GM23338 (cell line): Measurements from ENCODE around the gene NCAPH2. TPM values are rescaled to one million over a fixed set of nuclear protein-coding genes. Genes with fewer than 3 reads are reported as not detected.

Experiments used
- ATAC-seq: fragments of 200-7000 bp; cut with Tn5 transposase; 3 replicates; pipeline ENCODE4 v1.9.1; 2020
- DNase-seq: peaks from one replicate; pipeline ENCODE4 v3.0.0-alpha.2; 2015; ENCODE audit warnings: low spot score
- H2AFZ ChIP-seq: fragments of 200-600 bp; sonication (generic); 2 replicates; pipeline ENCODE4 v1.8.0; 2016; ENCODE audit warnings: antibody characterized with exemption, mild to moderate bottlenecking, moderate library complexity
- H3F3A ChIP-seq: fragments of 200-600 bp; sonication (generic); replicated peaks from 2 replicates; pipeline ENCODE4 v1.8.0; 2017; ENCODE audit warnings: antibody characterized with exemption, mixed run types, low read depth
- H3K27ac ChIP-seq: fragments of 200-600 bp; sonication (generic); 2 replicates; pipeline ENCODE4 v1.6.1; 2016; ENCODE audit warnings: low read depth
- H3K27me3 ChIP-seq: fragments of 200-600 bp; sonication (generic); 2 replicates; pipeline ENCODE4 v1.8.0; 2016; ENCODE audit warnings: mild to moderate bottlenecking, mixed run types, moderate library complexity; ENCODE audit not compliant: insufficient read depth
- H3K36me3 ChIP-seq: fragments of 200-600 bp; sonication (generic); 2 replicates; pipeline ENCODE4 v1.8.0; 2016; ENCODE audit warnings: mild to moderate bottlenecking; ENCODE audit not compliant: insufficient read depth
- H3K4me1 ChIP-seq: fragments of 200-600 bp; sonication (generic); 2 replicates; pipeline ENCODE4 v1.8.0; 2016; ENCODE audit warnings: mild to moderate bottlenecking, moderate library complexity; ENCODE audit not compliant: insufficient read depth
- H3K4me2 ChIP-seq: fragments of 200-600 bp; sonication (generic); 2 replicates; pipeline ENCODE4 v1.7.1; 2017; ENCODE audit warnings: mixed run types
- H3K4me3 ChIP-seq: fragments of 200-600 bp; sonication (generic); 2 replicates; pipeline ENCODE4 v1.6.1; 2016; ENCODE audit warnings: mixed run types
- H3K79me2 ChIP-seq: fragments of 200-600 bp; sonication (generic); replicated peaks from 2 replicates; pipeline ENCODE4 v1.8.0; 2017; ENCODE audit warnings: mild to moderate bottlenecking; ENCODE audit not compliant: insufficient read depth
- H3K9me2 ChIP-seq: fragments of 200-600 bp; sonication (generic); 2 replicates; pipeline ENCODE4 v1.8.0; 2017; ENCODE audit not compliant: insufficient read depth
- H4K20me1 ChIP-seq: fragments of 200-600 bp; sonication (generic); replicated peaks from 2 replicates; pipeline ENCODE4 v1.8.0; 2017; ENCODE audit warnings: mild to moderate bottlenecking; ENCODE audit not compliant: insufficient read depth
- H3K27ac Mint-ChIP-seq: 2 replicates; pipeline ENCODE4 v1.8.0; 2020; ENCODE audit warnings: inconsistent platforms, mild to moderate bottlenecking, moderate library complexity, mixed read lengths
- H3K27me3 Mint-ChIP-seq: 3 replicates; pipeline ENCODE4 v1.8.0; 2022; ENCODE audit warnings: low read depth, mild to moderate bottlenecking, moderate library complexity, mixed read lengths, inconsistent platforms; ENCODE audit not compliant: insufficient read depth, poor library complexity
- H3K36me3 Mint-ChIP-seq: 3 replicates; pipeline ENCODE4 v1.8.0; 2021; ENCODE audit warnings: low read depth, mild to moderate bottlenecking, inconsistent platforms, moderate library complexity, mixed read lengths
- H3K4me1 Mint-ChIP-seq: 3 replicates; pipeline ENCODE4 v1.8.0; 2020; ENCODE audit warnings: mild to moderate bottlenecking, inconsistent platforms, mixed read lengths
- H3K4me3 Mint-ChIP-seq: 3 replicates; pipeline ENCODE4 v1.8.0; 2021; ENCODE audit warnings: moderate library complexity, mild to moderate bottlenecking, inconsistent platforms, mixed read lengths
- H3K9me3 Mint-ChIP-seq: 3 replicates; pipeline ENCODE4 v1.8.0; 2020; ENCODE audit warnings: moderate library complexity, mild to moderate bottlenecking, inconsistent platforms, mixed read lengths
- CREB1 ChIP-seq: fragments of 250-450 bp; sonication (Bioruptor Pico); IDR thresholded peaks from 2 replicates; pipeline ENCODE4 v1.5.0; 2020; ENCODE audit warnings: low read depth, mild to moderate bottlenecking, moderate library complexity
- ETS1 ChIP-seq: IDR thresholded peaks from 2 replicates; pipeline ENCODE4 v1.6.1; 2016; ENCODE audit warnings: antibody characterized with exemption
- EZH2 ChIP-seq: fragments of 200-600 bp; sonication (generic); IDR thresholded peaks from one replicate; pipeline ENCODE4 v1.8.0; 2017; ENCODE audit warnings: antibody characterized with exemption, mild to moderate bottlenecking, low read depth; ENCODE audit not compliant: unreplicated experiment
- EZH2phosphoT487 ChIP-seq: fragments of 200-600 bp; sonication (generic); IDR thresholded peaks from one replicate; pipeline ENCODE4 v1.8.1; 2018; ENCODE audit warnings: antibody characterized with exemption; ENCODE audit not compliant: unreplicated experiment
- NANOG ChIP-seq: IDR thresholded peaks from 2 replicates; pipeline ENCODE4 v1.6.1; 2016; ENCODE audit warnings: antibody characterized with exemption, borderline replicate concordance
- POLR2AphosphoS5 ChIP-seq: IDR thresholded peaks from 2 replicates; pipeline ENCODE4 v1.6.1; 2016; ENCODE audit warnings: antibody characterized with exemption, low read depth
- STAT1 ChIP-seq: IDR thresholded peaks from one replicate; pipeline ENCODE4 v1.6.1; 2016; ENCODE audit warnings: antibody characterized with exemption; ENCODE audit not compliant: unreplicated experiment
- ZNF114 ChIP-seq: fragments of 250-450 bp; sonication (Bioruptor Pico); IDR thresholded peaks from 2 replicates; pipeline ENCODE4 v1.5.0; 2020; ENCODE audit warnings: mild to moderate bottlenecking, moderate library complexity
- ZNF331 ChIP-seq: fragments of 250-450 bp; sonication (Bioruptor Pico); IDR thresholded peaks from 2 replicates; pipeline ENCODE4 v1.5.0; 2020; ENCODE audit warnings: low read depth, mild to moderate bottlenecking, moderate library complexity
- ZNF462 ChIP-seq: fragments of 250-450 bp; sonication (Bioruptor Pico); IDR thresholded peaks from 2 replicates; pipeline ENCODE4 v1.5.0; 2020; ENCODE audit warnings: mild to moderate bottlenecking, moderate library complexity
- polyA plus RNA-seq: library from polyadenylated mRNA; unstranded; fragments of >200 nt; fragmentation: Nextera tagmentation; extraction: Ambion mirVana; gene quantifications from 2 replicates; pipeline ENCODE4 v1.2.1, GENCODE V29; 2016
- total RNA-seq: library from RNA; depleted of rRNA; stranded (reverse); fragments of >200 nt; shearing (Covaris generic); gene quantifications from 2 replicates; pipeline ENCODE4 v1.2.3, GENCODE V29; 2014
- TF ChIP-seq, protein P1 (sequence below), 2 experiments: fragments of 200-600 bp in 1 of 2; sonication (generic) in 1 of 2; conservative IDR thresholded peaks; 2 replicates each; pipeline versions ENCODE4 v1.5.1 to v1.6.1; 2016 to 2017; ENCODE audit warnings: antibody characterized with exemption in 2 of 2, low read depth in 2 of 2, mild to moderate bottlenecking in 2 of 2, moderate library complexity in 1 of 2

NCAPH2 gene
- total and polyA plus RNA-seq, 2 experiments from 2014 or later, result 52.2 to 76.1 TPM

- no peaks in the 10 kb centered on the region for H3K9me2 ChIP-seq
- H3K36me3 Mint-ChIP-seq, result peaks cover 13% of the 10 kb centered on the region
- H4K20me1 ChIP-seq, result peaks cover 17% of the 10 kb centered on the region; the same call in 1 of the 2 replicates
- no peaks in the 10 kb centered on the region; the same call in 2 of the 3 replicates for H3K9me3 Mint-ChIP-seq
- no peaks in the 10 kb centered on the region for H3K4me1 ChIP-seq
- DNase-seq, result no peak
- no peak overlapping the region for H2AFZ ChIP-seq
- H3F3A ChIP-seq, result no peaks in the 10 kb centered on the region
- H3K4me1 Mint-ChIP-seq, result no peaks in the 10 kb centered on the region; the same call in 2 of the 3 replicates
- no peak for TF ChIP-seq ZNF114
- TF ChIP-seq EZH2phosphoT487, result no peak
- TF ChIP-seq ZNF331 (CRISPR knock-in tag), result no peak
- no peak for TF ChIP-seq STAT1
- TF ChIP-seq, protein P1, sequence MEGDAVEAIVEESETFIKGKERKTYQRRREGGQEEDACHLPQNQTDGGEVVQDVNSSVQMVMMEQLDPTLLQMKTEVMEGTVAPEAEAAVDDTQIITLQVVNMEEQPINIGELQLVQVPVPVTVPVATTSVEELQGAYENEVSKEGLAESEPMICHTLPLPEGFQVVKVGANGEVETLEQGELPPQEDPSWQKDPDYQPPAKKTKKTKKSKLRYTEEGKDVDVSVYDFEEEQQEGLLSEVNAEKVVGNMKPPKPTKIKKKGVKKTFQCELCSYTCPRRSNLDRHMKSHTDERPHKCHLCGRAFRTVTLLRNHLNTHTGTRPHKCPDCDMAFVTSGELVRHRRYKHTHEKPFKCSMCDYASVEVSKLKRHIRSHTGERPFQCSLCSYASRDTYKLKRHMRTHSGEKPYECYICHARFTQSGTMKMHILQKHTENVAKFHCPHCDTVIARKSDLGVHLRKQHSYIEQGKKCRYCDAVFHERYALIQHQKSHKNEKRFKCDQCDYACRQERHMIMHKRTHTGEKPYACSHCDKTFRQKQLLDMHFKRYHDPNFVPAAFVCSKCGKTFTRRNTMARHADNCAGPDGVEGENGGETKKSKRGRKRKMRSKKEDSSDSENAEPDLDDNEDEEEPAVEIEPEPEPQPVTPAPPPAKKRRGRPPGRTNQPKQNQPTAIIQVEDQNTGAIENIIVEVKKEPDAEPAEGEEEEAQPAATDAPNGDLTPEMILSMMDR (conservative IDR thresholded peaks at IDR 0.05; ENCODE audit: low read depth in 2 of 2), result no peak
- TF ChIP-seq ETS1, result no peak
- TF ChIP-seq CREB1, result no peak
- H3K4me3 ChIP-seq, result no peak overlapping the region
- no peak overlapping the region for H3K4me2 ChIP-seq
- peaks cover 35% of the 10 kb centered on the region for H3K79me2 ChIP-seq
- no peak for ATAC-seq
- H3K27ac ChIP-seq, result no peak overlapping the region
- no peaks in the 10 kb centered on the region; the same call in 1 of the 2 replicates for H3K36me3 ChIP-seq
- H3K27me3 ChIP-seq, result no peaks in the 10 kb centered on the region
- no peak overlapping the region for H3K27ac Mint-ChIP-seq
- no peak overlapping the region for H3K4me3 Mint-ChIP-seq
- peaks cover 8% of the 10 kb centered on the region for H3K27me3 Mint-ChIP-seq
Observed at GRCh38 chr22:50516891-50517290, 8.9 kb downstream of the NCAPH2 start.

DNA sequence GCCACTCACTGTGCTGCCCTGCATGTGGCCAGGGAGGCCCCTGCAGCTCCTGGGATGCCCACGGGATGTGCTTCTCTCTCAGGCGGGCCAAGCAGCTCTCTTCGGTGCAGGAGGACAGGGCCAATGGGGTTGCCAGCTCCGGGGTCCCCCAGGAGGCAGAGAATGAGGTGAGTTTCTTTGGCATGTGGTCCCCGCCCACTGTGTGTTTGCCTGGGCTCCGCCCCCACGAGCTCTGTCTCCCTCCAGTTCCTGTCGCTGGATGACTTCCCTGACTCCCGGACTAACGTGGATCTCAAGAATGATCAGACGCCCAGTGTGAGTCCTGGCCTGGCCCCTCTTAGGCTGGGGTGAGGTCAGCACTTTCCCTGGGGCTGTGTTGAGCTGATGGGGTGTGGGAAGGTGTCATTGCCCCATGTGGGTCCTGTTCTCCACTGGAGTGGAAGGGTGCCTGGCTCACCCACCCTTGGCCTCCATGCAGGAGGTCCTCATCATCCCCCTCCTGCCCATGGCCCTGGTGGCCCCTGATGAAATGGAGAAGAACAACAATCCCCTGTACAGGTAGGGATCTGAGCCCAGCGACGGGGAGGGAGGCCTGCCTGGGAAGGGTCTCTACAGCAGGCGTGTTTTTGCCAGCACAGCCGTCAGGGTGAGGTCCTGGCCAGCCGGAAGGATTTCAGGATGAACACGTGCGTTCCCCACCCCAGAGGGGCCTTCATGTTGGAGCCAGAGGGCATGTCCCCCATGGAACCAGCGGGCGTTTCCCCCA lies 9.7 kb downstream of the NCAPH2 start:
- Histone ChIP-seq H3K36me3 (no peaks in the 10 kb centered on the region; the same call in 1 of the 2 replicates), H2AFZ (no peak overlapping the region), H3K4me3 (no peak overlapping the region), H3F3A (no peaks in the 10 kb centered on the region), H3K27ac (no peak overlapping the region), H3K4me2 (no peak overlapping the region), H3K27me3 (no peaks in the 10 kb centered on the region), H3K4me1 (no peaks in the 10 kb centered on the region), H3K9me2 (no peaks in the 10 kb centered on the region), H4K20me1 (peaks cover 12% of the 10 kb centered on the region; the same call in 1 of the 2 replicates), H3K79me2 (peaks cover 27% of the 10 kb centered on the region)
- no peak overlapping the region for H3K4me3 Mint-ChIP-seq
- no peaks in the 10 kb centered on the region; the same call in 2 of the 3 replicates for H3K4me1 Mint-ChIP-seq
- no peak for DNase-seq
- no peak overlapping the region for H3K27ac Mint-ChIP-seq
- H3K9me3 Mint-ChIP-seq, result no peaks in the 10 kb centered on the region; the same call in 2 of the 3 replicates
- peaks cover 8% of the 10 kb centered on the region for H3K27me3 Mint-ChIP-seq
- peak; percentile 56; the same call in 2 of the 3 replicates for ATAC-seq
- peaks cover 13% of the 10 kb centered on the region for H3K36me3 Mint-ChIP-seq
- no peak for TF ChIP-seq ZNF462 (CRISPR knock-in tag)
- no peak for TF ChIP-seq NANOG
- TF ChIP-seq POLR2AphosphoS5, result no peak
- no peak for TF ChIP-seq EZH2
